K562 (cell line): Measurements from ENCODE around the gene NNAT. TPM values are rescaled to one million over a fixed set of nuclear protein-coding genes. Genes with fewer than 3 reads are reported as not detected.

ENCODE experiments used
- ATAC-seq: fragments of 200-7000 bp; cut with Tn5 transposase; 3 replicates; pipeline ENCODE4 v1.9.1; 2020; ENCODE audit warnings: moderate library complexity
- BruUV-seq: library from RNA; stranded (reverse); fragments of 400-500 nt; replicated peaks from 2 replicates; lab custom pipeline; 2021; lab: Mats Ljungman, UMichigan
- CTCF ChIA-PET: fragments of 300-600 bp; formaldehyde crosslinking; extraction: SDS; loops from one replicate; lab custom pipeline; 2021; ENCODE audit warnings: low intra/inter-chr PET ratio; lab: Yijun Ruan, JAX
- POLR2A ChIA-PET: fragments of 300-600, 350-650 bp; sonication (Branson Sonifier 250); formaldehyde crosslinking; extraction: SDS; loops from one replicate; lab custom pipeline; 2021; ENCODE audit warnings: antibody characterized with exemption, inconsistent platforms; lab: Yijun Ruan, JAX
- DNase-seq, 4 experiments: peaks; one replicate each; pipeline versions ENCODE4 v3.0.0 to v3.0.0-alpha.2; 2011 to 2018; ENCODE audit warnings: low spot score in 3 of 4, mixed read lengths in 3 of 4; ENCODE audit errors: extremely low read depth in 1 of 4
- FAIRE-seq: peaks from 2 replicates; lab custom pipeline; 2011; peaks lifted over from hg19 to GRCh38; lab: Jason Lieb, UNC
- H2AFZ ChIP-seq: 2 replicates; pipeline ENCODE4 v1.6.0; 2011; ENCODE audit warnings: low read depth, low read length, control low read depth, inconsistent platforms
- H3K27ac ChIP-seq: fragments of 200-600 bp; 3 replicates; pipeline ENCODE4 v1.8.0; 2011; ENCODE audit warnings: low read depth, mild to moderate bottlenecking, control low read depth, inconsistent platforms, low read length, moderate library complexity, mixed read lengths; ENCODE audit errors: extremely low read depth
- H3K27me3 ChIP-seq, 2 experiments: fragments of 300-600 bp in 1 of 2; 2 replicates in 1 of 2; 3 replicates in 1 of 2; pipeline versions ENCODE4 v1.6.0 to v1.8.0; 2011; ENCODE audit warnings: inconsistent platforms in 2 of 2, low read length in 2 of 2, mild to moderate bottlenecking in 1 of 2, mixed read lengths in 1 of 2, moderate library complexity in 1 of 2; ENCODE audit not compliant: control insufficient read depth in 2 of 2, insufficient read depth in 2 of 2
- H3K36me3 ChIP-seq: fragments of 300-600 bp; 3 replicates; pipeline ENCODE4 v1.8.0; 2011; ENCODE audit warnings: mild to moderate bottlenecking, low read length, inconsistent platforms; ENCODE audit not compliant: control insufficient read depth, insufficient read depth
- H3K4me1 ChIP-seq, 2 experiments: fragments of 200-600 bp in 1 of 2; replicated peaks in 1 of 2; 2 replicates in 1 of 2; 3 replicates in 1 of 2; pipeline versions ENCODE4 v1.5.1 to v1.8.0; 2011; ENCODE audit warnings: inconsistent platforms in 2 of 2, low read length in 2 of 2, mild to moderate bottlenecking in 1 of 2, mixed read lengths in 1 of 2, moderate library complexity in 1 of 2; ENCODE audit not compliant: control insufficient read depth in 2 of 2, insufficient read depth in 2 of 2
- H3K4me2 ChIP-seq: 2 replicates; pipeline ENCODE4 v1.6.1; 2011; ENCODE audit warnings: low read length, control low read depth, inconsistent platforms, mixed read lengths; ENCODE audit not compliant: insufficient read depth
- H3K4me3 ChIP-seq: fragments of 200-600 bp; sonication (generic), shearing (Covaris generic); 2 replicates; pipeline ENCODE4 v1.5.1; 2016; ENCODE audit warnings: control low read depth, inconsistent platforms
- H3K79me2 ChIP-seq: fragments of 200-600 bp; 3 replicates; pipeline ENCODE4 v1.8.0; 2011; ENCODE audit warnings: low read length, inconsistent platforms; ENCODE audit not compliant: control insufficient read depth, insufficient read depth
- H3K9ac ChIP-seq, 2 experiments: 2 replicates each; pipeline versions ENCODE4 v1.6.0 to v1.6.1; 2011; ENCODE audit warnings: low read depth in 2 of 2, low read length in 2 of 2, control low read depth in 1 of 2, inconsistent platforms in 1 of 2, mild to moderate bottlenecking in 1 of 2, mixed read lengths in 1 of 2; ENCODE audit not compliant: insufficient read depth in 1 of 2
- H3K9me1 ChIP-seq: one replicate; pipeline ENCODE4 v1.6.0; 2011; ENCODE audit warnings: inconsistent platforms, mild to moderate bottlenecking, low read length, moderate library complexity; ENCODE audit not compliant: control insufficient read depth, insufficient read depth
- H3K9me3 ChIP-seq: replicated peaks from 2 replicates; pipeline ENCODE4 v1.5.1; 2011; ENCODE audit warnings: low read depth, low read length, inconsistent platforms; ENCODE audit not compliant: control insufficient read depth, insufficient read depth
- H4K20me1 ChIP-seq: replicated peaks from 2 replicates; pipeline ENCODE4 v1.6.1; 2011; ENCODE audit warnings: low read length, inconsistent platforms, mixed read lengths; ENCODE audit not compliant: control insufficient read depth, insufficient read depth
- CEBPB ChIP-seq: fragments of 450-650 bp; IDR thresholded peaks from 2 replicates; pipeline ENCODE4 v1.6.1; 2016; ENCODE audit warnings: missing genetic modification characterization, missing compliant biosample characterization
- PHF20 ChIP-seq: fragments of 450-650 bp; IDR thresholded peaks from 2 replicates; pipeline ENCODE4 v1.6.1; 2018; ENCODE audit not compliant: partially characterized antibody
- SP1 ChIP-seq: sonication (generic); formaldehyde crosslinking; IDR thresholded peaks from 2 replicates; pipeline ENCODE4 v1.8.1; 2022; ENCODE audit warnings: mild to moderate bottlenecking, missing genetic modification reagents
- TRIM24 ChIP-seq, 2 experiments: fragments of 450-650 bp; IDR thresholded peaks; 2 replicates each; pipeline ENCODE4 v1.6.1; 2016
- TRIM28 ChIP-seq: fragments of 450-650 bp; IDR thresholded peaks from 2 replicates; pipeline ENCODE4 v1.6.1; 2017
- ZNF316 ChIP-seq: fragments of 450-650 bp; IDR thresholded peaks from 2 replicates; pipeline ENCODE4 v1.6.1; 2016
- WGBS: fragments of 100-300 bp; shearing (Covaris generic); methylation state at CpG from one replicate; pipeline ENCODE4 v1.1.6; 2016; ENCODE audit warnings: low coverage, mixed read lengths; ENCODE audit not compliant: insufficient coverage; ENCODE audit errors: missing lambda C conversion rate; 5-methylcytosine and 5-hydroxymethylcytosine counted together
- in situ Hi-C: fragments of 300-500 bp; cut with MboI; formaldehyde crosslinking; loops from 4 replicates; pipeline ENCODE4 v1.15.0; 2018; ENCODE audit warnings: inconsistent platforms, mixed read lengths
- intact Hi-C: fragments of 100-400 bp; cut with micrococcal nuclease; formaldehyde crosslinking; loops from 2 replicates; pipeline ENCODE4 v1.14.2; 2022
- polyA plus RNA-seq, 8 experiments: library from polyadenylated mRNA; depleted of rRNA in 4 of 8; stranded (reverse) in 5 of 8; unstranded in 3 of 8; fragments of >200 nt; fragmentation: Nextera tagmentation in 2 of 8; fragmentation: Illumina TruSeq in 1 of 8; extraction: Ambion mirVana in 2 of 8; extraction: Trizol in 1 of 8; gene quantifications; 2 replicates each; pipeline versions ENCODE4 v1.2.1 to v1.2.3, GENCODE V29; 2011 to 2014; ENCODE audit warnings: inconsistent platforms in 1 of 8, missing spikeins in 1 of 8
- total RNA-seq, 7 experiments: library from RNA; depleted of rRNA in 6 of 7; stranded (reverse); fragments of >200 nt in 6 of 7; fragmentation: Illumina TruSeq in 2 of 7; extraction: Trizol in 2 of 7; gene quantifications; 2 replicates each; pipeline versions ENCODE4 v1.2.1 to v1.2.3, GENCODE V29; 2011 to 2021; ENCODE audit warnings: low replicate concordance in 1 of 7
- TF ChIP-seq, protein P1 (sequence below): sonication (generic); formaldehyde crosslinking; IDR thresholded peaks from 2 replicates; pipeline ENCODE4 v1.8.0; 2022; ENCODE audit warnings: missing genetic modification reagents, mild to moderate bottlenecking, moderate library complexity, borderline replicate concordance
- TF ChIP-seq, protein P2 (sequence below): fragments of 250-450 bp; sonication (Bioruptor Pico); IDR thresholded peaks from 2 replicates; pipeline ENCODE4 v1.5.0; 2022; ENCODE audit warnings: mild to moderate bottlenecking
- TF ChIP-seq, protein P3 (sequence below): sonication (generic); formaldehyde crosslinking; IDR thresholded peaks from 2 replicates; pipeline ENCODE4 v1.8.0; 2023; ENCODE audit warnings: missing genetic modification reagents, mild to moderate bottlenecking, borderline replicate concordance

The NNAT gene
- total and polyA plus RNA-seq, 9 of the 15 experiments (the other 6 are each of a cell fraction or from before 2014, with no cell fraction given) = 0.13 TPM; not detected in 8

DNA sequence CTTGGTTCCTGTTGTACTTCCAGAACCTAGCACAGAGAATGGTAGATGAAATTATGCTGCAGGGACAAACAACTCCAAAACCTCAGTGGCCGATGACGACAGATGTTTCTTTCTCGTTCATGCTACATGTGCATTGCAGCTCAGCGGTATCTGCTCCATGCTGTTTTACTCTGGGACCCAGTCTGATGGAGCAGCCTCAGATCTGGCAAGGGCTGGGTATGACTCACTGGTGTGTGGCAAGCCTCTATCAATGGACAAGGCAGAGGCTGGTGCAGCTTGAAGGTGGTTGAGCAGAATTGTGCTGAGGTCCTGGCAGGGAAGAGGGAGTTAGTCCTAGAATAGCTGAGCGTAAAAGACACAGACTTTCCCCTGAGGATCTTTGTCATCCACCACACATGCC lies 17.0 kb downstream of the NNAT start:
- H3K9ac ChIP-seq = no peak overlapping the region
- H4K20me1 ChIP-seq = no peaks in the 10 kb centered on the region
- no peak overlapping the region for H3K4me3 ChIP-seq
- H3K79me2 ChIP-seq = no peaks in the 10 kb centered on the region
- no peak overlapping the region for H3K27ac ChIP-seq
- H3K27me3 ChIP-seq = no peaks in the 10 kb centered on the region; a peak in 1 of 5 replicates
- ChIA-PET CTCF (no interaction called here), POLR2A (interaction anchor here (0.6 kb wide), 1 partner anchor 359 kb away, joined by 3 read pairs; the partner anchor contains the start of genes MROH8 and RPN2)
- no TSS peak for BruUV-seq
- no peak overlapping the region for H2AFZ ChIP-seq
- H3K4me2 ChIP-seq = no peak overlapping the region
- no peaks in the 10 kb centered on the region for H3K9me3 ChIP-seq
- WGBS = 57% methylated on average over 5 of the region's 5 CpGs
- no peaks in the 10 kb centered on the region for H3K36me3 ChIP-seq
- intact Hi-C loops = no loop called here
- in situ Hi-C loops = loop anchor here (5.0 to 10.0 kb wide), 2 partner anchors 283 to 341 kb away; no protein-coding TSS in a partner anchor
- FAIRE-seq (no peak), ATAC-seq (no peak), DNase-seq (no peak)
- peaks cover 0 to 14% of the 10 kb centered on the region in 2 experiments; a peak in 3 of 5 replicates for H3K4me1 ChIP-seq
- H3K9me1 ChIP-seq = no peaks in the 10 kb centered on the region
- 0 out of 4 replicates have a peak, but pooled peaks of 1 of the 2 experiments have one; percentile 17 for TF ChIP-seq TRIM24 (IDR thresholded peaks at IDR 0.05)
- peak; percentile 11; the same call in 1 of the 2 replicates for TF ChIP-seq TRIM28
- peak; percentile 74 for TF ChIP-seq ZNF316
- TF ChIP-seq, protein P1, sequence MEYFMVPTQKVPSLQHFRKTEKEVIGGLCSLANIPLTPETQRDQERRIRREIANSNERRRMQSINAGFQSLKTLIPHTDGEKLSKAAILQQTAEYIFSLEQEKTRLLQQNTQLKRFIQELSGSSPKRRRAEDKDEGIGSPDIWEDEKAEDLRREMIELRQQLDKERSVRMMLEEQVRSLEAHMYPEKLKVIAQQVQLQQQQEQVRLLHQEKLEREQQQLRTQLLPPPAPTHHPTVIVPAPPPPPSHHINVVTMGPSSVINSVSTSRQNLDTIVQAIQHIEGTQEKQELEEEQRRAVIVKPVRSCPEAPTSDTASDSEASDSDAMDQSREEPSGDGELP (CRISPR knock-in tag) = no peak
- TF ChIP-seq CEBPB (tag) = no peak
- TF ChIP-seq, protein P2, sequence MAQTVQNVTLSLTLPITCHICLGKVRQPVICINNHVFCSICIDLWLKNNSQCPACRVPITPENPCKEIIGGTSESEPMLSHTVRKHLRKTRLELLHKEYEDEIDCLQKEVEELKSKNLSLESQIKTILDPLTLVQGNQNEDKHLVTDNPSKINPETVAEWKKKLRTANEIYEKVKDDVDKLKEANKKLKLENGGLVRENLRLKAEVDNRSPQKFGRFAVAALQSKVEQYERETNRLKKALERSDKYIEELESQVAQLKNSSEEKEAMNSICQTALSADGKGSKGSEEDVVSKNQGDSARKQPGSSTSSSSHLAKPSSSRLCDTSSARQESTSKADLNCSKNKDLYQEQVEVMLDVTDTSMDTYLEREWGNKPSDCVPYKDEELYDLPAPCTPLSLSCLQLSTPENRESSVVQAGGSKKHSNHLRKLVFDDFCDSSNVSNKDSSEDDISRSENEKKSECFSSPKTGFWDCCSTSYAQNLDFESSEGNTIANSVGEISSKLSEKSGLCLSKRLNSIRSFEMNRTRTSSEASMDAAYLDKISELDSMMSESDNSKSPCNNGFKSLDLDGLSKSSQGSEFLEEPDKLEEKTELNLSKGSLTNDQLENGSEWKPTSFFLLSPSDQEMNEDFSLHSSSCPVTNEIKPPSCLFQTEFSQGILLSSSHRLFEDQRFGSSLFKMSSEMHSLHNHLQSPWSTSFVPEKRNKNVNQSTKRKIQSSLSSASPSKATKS (CRISPR knock-in tag) = no peak
- TF ChIP-seq SP1 = no peak
- TF ChIP-seq PHF20 = no peak
- TF ChIP-seq, protein P3, sequence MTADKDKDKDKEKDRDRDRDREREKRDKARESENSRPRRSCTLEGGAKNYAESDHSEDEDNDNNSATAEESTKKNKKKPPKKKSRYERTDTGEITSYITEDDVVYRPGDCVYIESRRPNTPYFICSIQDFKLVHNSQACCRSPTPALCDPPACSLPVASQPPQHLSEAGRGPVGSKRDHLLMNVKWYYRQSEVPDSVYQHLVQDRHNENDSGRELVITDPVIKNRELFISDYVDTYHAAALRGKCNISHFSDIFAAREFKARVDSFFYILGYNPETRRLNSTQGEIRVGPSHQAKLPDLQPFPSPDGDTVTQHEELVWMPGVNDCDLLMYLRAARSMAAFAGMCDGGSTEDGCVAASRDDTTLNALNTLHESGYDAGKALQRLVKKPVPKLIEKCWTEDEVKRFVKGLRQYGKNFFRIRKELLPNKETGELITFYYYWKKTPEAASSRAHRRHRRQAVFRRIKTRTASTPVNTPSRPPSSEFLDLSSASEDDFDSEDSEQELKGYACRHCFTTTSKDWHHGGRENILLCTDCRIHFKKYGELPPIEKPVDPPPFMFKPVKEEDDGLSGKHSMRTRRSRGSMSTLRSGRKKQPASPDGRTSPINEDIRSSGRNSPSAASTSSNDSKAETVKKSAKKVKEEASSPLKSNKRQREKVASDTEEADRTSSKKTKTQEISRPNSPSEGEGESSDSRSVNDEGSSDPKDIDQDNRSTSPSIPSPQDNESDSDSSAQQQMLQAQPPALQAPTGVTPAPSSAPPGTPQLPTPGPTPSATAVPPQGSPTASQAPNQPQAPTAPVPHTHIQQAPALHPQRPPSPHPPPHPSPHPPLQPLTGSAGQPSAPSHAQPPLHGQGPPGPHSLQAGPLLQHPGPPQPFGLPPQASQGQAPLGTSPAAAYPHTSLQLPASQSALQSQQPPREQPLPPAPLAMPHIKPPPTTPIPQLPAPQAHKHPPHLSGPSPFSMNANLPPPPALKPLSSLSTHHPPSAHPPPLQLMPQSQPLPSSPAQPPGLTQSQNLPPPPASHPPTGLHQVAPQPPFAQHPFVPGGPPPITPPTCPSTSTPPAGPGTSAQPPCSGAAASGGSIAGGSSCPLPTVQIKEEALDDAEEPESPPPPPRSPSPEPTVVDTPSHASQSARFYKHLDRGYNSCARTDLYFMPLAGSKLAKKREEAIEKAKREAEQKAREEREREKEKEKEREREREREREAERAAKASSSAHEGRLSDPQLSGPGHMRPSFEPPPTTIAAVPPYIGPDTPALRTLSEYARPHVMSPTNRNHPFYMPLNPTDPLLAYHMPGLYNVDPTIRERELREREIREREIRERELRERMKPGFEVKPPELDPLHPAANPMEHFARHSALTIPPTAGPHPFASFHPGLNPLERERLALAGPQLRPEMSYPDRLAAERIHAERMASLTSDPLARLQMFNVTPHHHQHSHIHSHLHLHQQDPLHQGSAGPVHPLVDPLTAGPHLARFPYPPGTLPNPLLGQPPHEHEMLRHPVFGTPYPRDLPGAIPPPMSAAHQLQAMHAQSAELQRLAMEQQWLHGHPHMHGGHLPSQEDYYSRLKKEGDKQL (CRISPR knock-in tag) = no peak
